HG02870 (cell line): ENCODE measurements around the gene DGAT2.
"Not testable (repeated sequence)": the region's sequence is repeated elsewhere in the genome, so short reads cannot be mapped to it uniquely, and the experiment has no call there.

ENCODE experiments used
- ATAC-seq: cut with Tn5 transposase; IDR thresholded peaks from one replicate; pipeline ENCODE4 v1.9.1; 2021; ENCODE audit warnings: mild to moderate bottlenecking, moderate library complexity; ENCODE audit not compliant: unreplicated experiment

Gene DGAT2

GRCh38 chr11:75748729-75749273 is 19.8 kb upstream of the DGAT2 start:
- ATAC-seq = not testable (repeated sequence)

DNA sequence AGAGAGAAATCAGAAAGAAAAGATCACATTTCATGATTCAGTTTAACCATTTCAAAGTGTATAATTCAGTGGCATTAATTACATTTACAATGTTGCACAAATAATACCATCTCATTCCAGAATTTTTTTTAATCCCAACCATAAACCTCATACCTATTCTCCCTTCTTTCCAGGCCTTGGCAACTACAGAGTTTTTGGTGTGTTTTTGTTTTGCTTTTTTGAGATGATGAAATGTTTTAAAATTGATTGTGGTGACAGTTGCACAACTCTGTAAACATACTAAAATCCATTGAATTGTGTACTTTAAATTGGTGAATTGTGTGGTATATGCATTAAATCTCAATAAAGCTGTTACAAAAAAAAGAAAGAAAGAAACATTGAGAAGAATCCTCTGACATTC is 13.6 kb upstream of the DGAT2 start:
- ATAC-seq = not testable (repeated sequence)

GRCh38 chr11:75757651-75758050 is 10.9 kb upstream of the DGAT2 start:
- ATAC-seq = no peak

DNA sequence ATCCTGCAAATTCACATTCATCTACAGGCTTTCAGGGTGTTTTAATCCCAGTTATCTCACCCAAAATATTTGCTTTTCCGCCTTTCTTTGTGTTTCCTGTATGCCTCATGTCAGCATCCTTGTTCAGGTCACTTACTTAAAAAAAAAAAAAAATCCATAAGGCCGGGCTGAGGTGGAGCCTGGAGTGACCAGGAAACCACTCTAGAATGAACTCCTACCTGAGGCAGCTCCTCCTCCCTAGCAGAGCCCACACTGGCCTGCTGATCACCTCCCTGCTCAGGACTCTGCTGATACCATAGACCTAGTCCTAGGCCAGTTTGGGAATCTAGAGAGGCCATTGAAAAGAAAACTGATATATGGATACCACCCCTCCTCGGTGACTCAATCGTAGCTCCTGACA is 8.7 kb upstream of the DGAT2 start:
- ATAC-seq = no peak

- no peak for ATAC-seq
Observed at GRCh38 chr11:75760243-75760642, 8.3 kb upstream of the DGAT2 start.

- ATAC-seq = no peak
Observed at GRCh38 chr11:75760710-75761493, 7.7 kb upstream of the DGAT2 start.

DNA sequence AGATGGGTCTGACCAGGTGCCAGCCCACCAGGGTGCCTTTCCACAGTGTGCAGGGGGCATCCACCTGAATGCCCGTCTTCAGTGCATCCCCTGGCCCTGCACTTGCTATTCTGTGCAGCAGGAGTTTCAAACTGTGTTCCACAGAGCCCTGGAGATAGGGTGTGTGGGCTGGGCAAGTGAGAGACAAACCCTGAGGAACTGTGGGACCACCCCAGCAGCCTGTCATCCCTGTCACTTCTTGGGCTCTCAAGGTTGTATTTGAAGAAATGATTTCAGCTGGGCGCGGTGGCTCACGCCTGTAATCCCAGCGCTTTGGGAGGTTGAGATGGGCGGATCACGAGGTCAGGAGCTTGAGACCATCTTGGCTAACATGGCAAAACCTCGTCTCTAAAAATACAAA is 6.4 kb upstream of the DGAT2 start:
- ATAC-seq = no peak

- ATAC-seq = no peak
Observed at GRCh38 chr11:75762885-75763284, 5.7 kb upstream of the DGAT2 start.

DNA sequence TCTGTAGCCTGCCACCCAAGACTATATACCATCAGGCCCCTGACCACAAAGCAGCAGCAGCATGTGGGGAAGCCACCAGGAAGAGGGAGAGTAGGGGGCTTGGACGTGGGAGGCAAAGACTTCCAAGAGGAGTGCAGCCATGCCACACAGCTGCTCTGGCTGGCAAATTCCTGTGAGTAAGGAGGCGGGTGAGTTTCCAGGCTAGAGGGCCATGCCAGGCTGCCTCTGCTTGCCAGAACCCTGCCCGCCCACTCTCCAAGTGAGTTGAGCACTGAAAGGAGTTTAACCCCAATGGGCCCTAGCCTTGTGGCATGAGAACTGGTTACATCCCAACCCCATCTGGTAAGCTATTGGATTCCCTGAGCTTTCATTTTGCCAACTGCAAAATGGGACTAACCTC is 4.7 kb upstream of the DGAT2 start:
- no peak for ATAC-seq

DNA sequence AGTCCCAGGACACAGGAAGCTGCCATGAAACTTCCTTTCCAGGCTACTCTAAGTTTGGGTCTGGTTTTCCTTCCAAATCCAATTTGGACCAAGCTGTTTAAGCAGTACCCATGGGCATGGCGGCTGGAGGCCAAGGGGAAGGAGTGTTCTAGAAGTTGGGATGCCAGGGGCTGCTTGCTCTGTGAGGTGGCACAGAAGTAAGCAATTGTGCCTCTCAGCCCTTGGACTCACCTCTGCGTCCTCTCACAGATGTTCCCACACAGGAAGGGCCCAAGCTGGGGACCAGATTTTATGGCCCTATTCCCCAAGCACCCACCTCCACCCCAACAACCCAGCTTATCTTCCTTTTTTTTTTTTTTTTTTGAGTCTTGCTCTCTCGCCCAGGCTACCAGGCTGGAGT is 3.5 kb upstream of the DGAT2 start:
- ATAC-seq = no peak

- ATAC-seq = no peak
Observed at GRCh38 chr11:75766443-75767227, 1.9 kb upstream of the DGAT2 start.

- ATAC-seq = no peak
Observed at GRCh38 chr11:75767228-75767572, 1.4 kb upstream of the DGAT2 start.

GRCh38 chr11:75767793-75768111 is 826 bp upstream of the DGAT2 start:
- no peak for ATAC-seq

GRCh38 chr11:75768909-75769771 is 562 bp downstream of the DGAT2 start:
- ATAC-seq = no peak

- no peak for ATAC-seq
Observed at GRCh38 chr11:75770102-75770501, 1.5 kb downstream of the DGAT2 start.

GRCh38 chr11:75771646-75772410 is 3.2 kb downstream of the DGAT2 start:
- ATAC-seq = no peak

DNA sequence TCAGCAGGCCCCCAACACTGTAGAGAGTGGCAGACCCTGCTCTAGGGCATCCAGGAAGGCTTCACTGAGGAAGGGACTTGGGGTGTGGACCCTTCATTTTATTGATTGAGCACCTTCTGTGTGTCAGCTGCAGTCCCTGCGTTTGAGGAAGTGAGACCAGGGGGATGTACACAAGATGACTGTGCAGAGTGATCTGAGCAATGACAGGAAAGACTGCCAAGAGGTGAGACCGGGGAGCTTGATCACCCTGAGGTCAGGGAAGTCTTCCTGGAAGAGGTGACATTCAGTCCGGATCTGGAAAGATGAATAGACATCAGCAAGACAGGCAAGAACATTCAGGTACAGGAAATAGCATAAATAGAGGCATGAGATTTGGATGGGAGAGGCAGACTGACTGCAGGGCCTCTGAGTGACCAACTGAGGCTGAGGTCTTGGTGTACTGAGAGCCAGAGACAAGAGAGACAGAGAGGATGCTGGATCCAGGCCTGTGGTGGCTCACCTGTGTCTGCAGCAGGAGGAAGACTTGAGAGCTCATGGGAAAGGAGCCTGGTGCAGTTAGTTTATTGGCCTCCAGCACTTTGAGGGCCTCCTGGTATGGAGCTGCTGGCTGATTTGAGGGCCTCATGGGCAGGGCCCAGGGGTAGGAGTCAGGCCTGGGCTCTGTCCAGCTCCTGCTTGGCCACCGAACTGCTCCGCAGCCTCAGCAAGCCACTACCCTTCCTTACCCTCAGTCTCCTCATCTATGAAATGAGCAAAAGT is 5.2 kb downstream of the DGAT2 start:
- peak; percentile 92 for ATAC-seq

GRCh38 chr11:75775056-75775455 is 6.5 kb downstream of the DGAT2 start:
- ATAC-seq = no peak

GRCh38 chr11:75776546-75776945 is 8.0 kb downstream of the DGAT2 start:
- no peak for ATAC-seq
